Kidney (tissue), 14 donors: ENCODE measurements around the gene TMEM132A. TPM values are rescaled to one million over a fixed set of nuclear protein-coding genes. Genes with fewer than 3 reads are reported as not detected.
A peak's percentile ranks its signal among the peaks of the same experiment; 100 is the strongest.

ENCODE experiments used
- DNase-seq, 5 donors: peaks; one replicate each; pipeline ENCODE4 v3.0.0-alpha.2; 2013 to 2020
- FAIRE-seq: peaks from 2 replicates; lab custom pipeline; 2012; peaks lifted over from hg19 to GRCh38; lab: Jason Lieb, UNC
- H3K27ac ChIP-seq, 2 donors: one replicate each; pipeline ENCODE4 v1.7.0; 2013; ENCODE audit warnings: low read depth in 2 of 2, low read length in 2 of 2, inconsistent platforms in 1 of 2
- H3K27me3 ChIP-seq: one replicate; pipeline ENCODE4 v1.7.1; 2013; ENCODE audit warnings: low read length, inconsistent platforms; ENCODE audit not compliant: control insufficient read depth, insufficient read depth
- H3K36me3 ChIP-seq, 3 donors: one replicate each; pipeline versions ENCODE4 v1.7.0 to v1.7.1; 2013; ENCODE audit warnings: low read length in 3 of 3, control low read depth in 1 of 3, inconsistent platforms in 1 of 3; ENCODE audit not compliant: insufficient read depth in 3 of 3, control insufficient read depth in 2 of 3
- H3K4me1 ChIP-seq, 3 donors: one replicate each; pipeline versions ENCODE4 v1.7.0 to v1.7.1; 2013; ENCODE audit warnings: low read length in 3 of 3, inconsistent platforms in 1 of 3, low read depth in 1 of 3; ENCODE audit not compliant: control insufficient read depth in 2 of 3, insufficient read depth in 2 of 3
- H3K4me3 ChIP-seq, 3 donors: one replicate each; pipeline versions ENCODE4 v1.7.0 to v1.8.1; 2013; ENCODE audit warnings: low read length in 3 of 3, control low read depth in 1 of 3, inconsistent platforms in 1 of 3
- H3K9ac ChIP-seq, 3 donors: one replicate each; pipeline versions ENCODE4 v1.7.0 to v1.7.1; 2013; ENCODE audit warnings: low read length in 3 of 3, control low read depth in 1 of 3, inconsistent platforms in 1 of 3
- H3K9me3 ChIP-seq, 3 donors: one replicate each; pipeline versions ENCODE4 v1.7.0 to v1.7.1; 2013; ENCODE audit warnings: low read length in 3 of 3, control low read depth in 1 of 3, inconsistent platforms in 1 of 3; ENCODE audit not compliant: control insufficient read depth in 2 of 3, insufficient read depth in 1 of 3
- intact Hi-C: fragments of 100-400 bp; cut with DNase I; formaldehyde crosslinking; loops from one replicate; pipeline ENCODE4 v1.11.1; 2022
- polyA plus RNA-seq: library from polyadenylated mRNA; stranded (reverse); fragments of 350-450 nt; fragmentation: Illumina TruSeq; extraction: RNeasy Lipid Tissue Mini Kit (QIAGEN cat#74804); gene quantifications from one replicate; pipeline ENCODE4 v1.2.3, GENCODE V29; 2014; ENCODE audit warnings: low read depth, low replicate concordance; ENCODE audit not compliant: insufficient read depth
- total RNA-seq: library from RNA; stranded (reverse); fragmentation: NEBNext Ultra II Directional; extraction: Animal tissue kit (Norgen Biotek cat#: 25700); gene quantifications from one replicate; pipeline ENCODE4 v1.2.1, GENCODE V29; 2021
- TF ChIP-seq, protein P1 (sequence below): IDR thresholded peaks from 3 replicates; pipeline ENCODE4 v1.5.1; 2012; ENCODE audit warnings: mild to moderate bottlenecking, moderate library complexity, borderline replicate concordance; ENCODE audit not compliant: insufficient read depth; ENCODE audit errors: extremely low read depth
- donor health status: control.
- donor health status: control.
- donor health status: control.
- donor health status: control.
- donor health status: control.
- donor health status: DM: yes; HTN: yes; CAD: no.
- donor health status: Normal renal cell carcinoma (clear cell type).

The TMEM132A gene
- total and polyA plus RNA-seq, 2 donors from 2014 or later = 17.2 to 19.1 TPM

DNA sequence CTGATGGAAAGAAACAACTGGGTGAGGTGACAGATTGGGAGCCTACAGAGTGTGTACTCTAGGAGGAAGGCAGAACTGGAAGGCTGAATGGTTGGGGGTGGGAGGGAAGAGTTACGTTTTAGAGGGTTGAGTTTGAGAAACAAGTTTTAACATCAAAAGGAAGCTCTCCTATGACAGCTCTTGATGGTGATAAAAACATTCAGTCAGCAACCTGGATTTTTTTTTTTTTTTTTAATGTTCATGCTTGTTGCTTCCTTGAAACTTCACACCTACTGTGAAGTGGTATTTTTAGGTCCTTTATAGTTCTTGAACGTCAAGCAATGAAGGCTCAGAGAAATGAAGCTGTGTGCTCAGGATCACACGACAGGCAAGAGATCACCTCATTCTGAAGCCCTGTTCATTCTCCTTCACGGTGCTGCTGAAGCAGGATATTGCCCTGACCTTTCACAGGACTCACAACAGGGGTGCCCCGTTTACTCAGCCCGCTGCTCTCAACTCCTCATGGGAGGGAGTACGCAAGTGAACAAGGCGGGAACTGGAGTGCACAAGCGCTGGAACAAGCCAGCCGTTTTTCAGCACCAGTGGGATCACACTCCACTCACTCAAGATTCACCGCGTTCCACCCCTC, 11.9 kb upstream of the TMEM132A start:
- H3K9ac ChIP-seq = no peak overlapping the region
- no peaks in the 10 kb centered on the region for H3K27me3 ChIP-seq
- DNase-seq (peak in 1 of 5 donors; percentile 28), FAIRE-seq (no peak)
- intact Hi-C loops = no loop called here
- H3K9me3 ChIP-seq = no peaks in the 10 kb centered on the region
- no peak overlapping the region for H3K27ac ChIP-seq
- H3K36me3 ChIP-seq = no peaks in the 10 kb centered on the region
- H3K4me1 ChIP-seq = peaks cover 3 to 18% (median 6%) of the 10 kb centered on the region in 3 donors
- H3K4me3 ChIP-seq = no peak overlapping the region
- TF ChIP-seq, protein P1, sequence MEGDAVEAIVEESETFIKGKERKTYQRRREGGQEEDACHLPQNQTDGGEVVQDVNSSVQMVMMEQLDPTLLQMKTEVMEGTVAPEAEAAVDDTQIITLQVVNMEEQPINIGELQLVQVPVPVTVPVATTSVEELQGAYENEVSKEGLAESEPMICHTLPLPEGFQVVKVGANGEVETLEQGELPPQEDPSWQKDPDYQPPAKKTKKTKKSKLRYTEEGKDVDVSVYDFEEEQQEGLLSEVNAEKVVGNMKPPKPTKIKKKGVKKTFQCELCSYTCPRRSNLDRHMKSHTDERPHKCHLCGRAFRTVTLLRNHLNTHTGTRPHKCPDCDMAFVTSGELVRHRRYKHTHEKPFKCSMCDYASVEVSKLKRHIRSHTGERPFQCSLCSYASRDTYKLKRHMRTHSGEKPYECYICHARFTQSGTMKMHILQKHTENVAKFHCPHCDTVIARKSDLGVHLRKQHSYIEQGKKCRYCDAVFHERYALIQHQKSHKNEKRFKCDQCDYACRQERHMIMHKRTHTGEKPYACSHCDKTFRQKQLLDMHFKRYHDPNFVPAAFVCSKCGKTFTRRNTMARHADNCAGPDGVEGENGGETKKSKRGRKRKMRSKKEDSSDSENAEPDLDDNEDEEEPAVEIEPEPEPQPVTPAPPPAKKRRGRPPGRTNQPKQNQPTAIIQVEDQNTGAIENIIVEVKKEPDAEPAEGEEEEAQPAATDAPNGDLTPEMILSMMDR = no peak

DNA sequence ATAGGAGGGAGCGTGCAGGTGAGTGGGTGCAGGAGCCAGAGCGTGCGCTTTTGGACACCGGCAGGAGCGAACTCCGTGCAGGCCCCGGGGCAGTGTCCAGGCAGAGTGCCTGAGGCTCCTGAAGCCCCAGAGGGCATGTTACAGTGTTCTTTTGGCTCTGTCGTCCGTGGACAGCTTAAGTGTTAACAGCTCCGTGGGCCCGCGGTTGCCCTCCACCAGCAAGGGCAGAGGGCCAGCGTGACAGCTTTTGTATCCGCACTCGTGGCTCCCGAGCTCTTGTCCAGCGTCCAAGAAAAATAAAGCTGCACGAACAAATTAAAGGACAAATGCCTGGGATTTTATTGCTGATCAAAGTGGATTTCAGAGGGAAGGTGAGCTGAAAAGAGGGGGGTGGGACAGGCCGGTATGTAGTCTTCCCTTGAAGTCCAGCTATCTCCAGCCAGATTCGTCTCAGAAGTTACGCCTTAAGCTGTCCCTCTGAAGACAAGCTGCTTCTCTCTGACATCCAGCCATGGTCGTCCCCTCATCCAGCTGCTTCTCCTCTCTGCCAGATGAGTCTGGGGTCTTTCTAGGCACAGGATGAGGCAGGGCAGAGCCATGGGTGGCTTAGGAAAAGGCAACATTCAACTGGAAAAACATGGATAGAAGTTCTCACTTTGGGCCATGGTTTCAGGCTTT, 11.3 kb upstream of the TMEM132A start:
- FAIRE-seq = no peak
- peak overlapping the region; percentile 95 to 98 for H3K27ac ChIP-seq
- TF ChIP-seq, protein P1 = no peak
- H3K36me3 ChIP-seq = no peaks in the 10 kb centered on the region
- H3K27me3 ChIP-seq = no peaks in the 10 kb centered on the region
- peak overlapping the region in 1 of 3 donors; percentile 92 for H3K9ac ChIP-seq
- intact Hi-C loops = no loop called here
- H3K4me3 ChIP-seq = peak overlapping the region in 2 of 3 donors; percentile 90 to 94
- peak in 2 of 5 donors; percentile 12 to 44 for DNase-seq
- no peaks in the 10 kb centered on the region for H3K9me3 ChIP-seq
- peaks cover 3 to 18% (median 6%) of the 10 kb centered on the region in 3 donors for H3K4me1 ChIP-seq

DNA sequence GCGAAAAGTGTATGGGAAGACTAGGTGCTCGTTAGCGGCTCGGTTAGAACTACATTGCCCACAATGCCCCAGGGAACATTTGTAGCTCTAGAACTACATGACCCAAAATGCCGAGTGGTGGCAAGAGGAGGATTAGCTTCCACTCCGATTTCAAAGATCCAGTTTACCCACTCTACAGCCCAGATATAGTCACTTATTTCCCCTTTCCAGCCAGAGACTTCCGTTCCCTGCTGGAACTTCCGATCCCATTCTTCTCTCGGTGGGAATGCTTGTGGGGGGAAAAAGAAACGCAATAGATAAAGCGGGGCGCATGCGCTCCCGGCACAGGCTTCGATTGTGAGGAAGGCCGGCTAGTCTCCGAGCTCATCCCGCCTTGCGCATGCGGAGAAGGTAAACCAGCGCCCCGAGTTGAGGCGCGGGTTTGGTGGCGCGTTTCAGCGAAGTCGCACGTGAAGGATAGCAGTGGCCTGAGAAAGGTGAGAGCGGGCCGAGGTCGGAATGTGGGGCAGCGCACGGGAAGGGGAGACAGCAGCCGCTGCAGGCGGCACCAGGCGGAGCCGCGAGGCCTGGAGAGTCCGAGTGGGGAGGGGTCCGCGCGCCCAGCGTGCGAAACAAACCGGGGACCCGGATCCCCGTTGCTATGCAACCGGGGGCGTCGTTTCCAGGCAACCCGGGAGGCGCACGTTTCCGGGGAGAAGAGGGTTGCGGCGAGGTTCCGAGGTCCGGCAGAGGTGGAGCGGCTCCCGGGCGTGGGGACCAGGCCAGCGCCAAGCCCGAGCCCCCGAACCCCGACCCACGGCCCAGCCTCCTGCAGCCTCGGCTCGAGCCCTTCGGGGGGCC, 10.2 kb upstream of the TMEM132A start, which contains the start of gene TMEM109:
TSS of gene TMEM109 (plus strand) at position 366 of the 840 bp plus-strand sequence. CDS start 5,536 bp downstream, outside the sequence.
- Histone ChIP-seq H3K9me3 (no peaks in the 10 kb centered on the region), H3K27ac (peak within 1 kb of the TSS; percentile 95 to 98), H3K4me1 (peaks cover 3 to 18% (median 6%) of the 10 kb centered on the region in 3 donors), H3K9ac (peak within 1 kb of the TSS; percentile 91 to 92 (median 92)), H3K4me3 (peak within 1 kb of the TSS; percentile 90 to 95 (median 94)), H3K27me3 (no peaks in the 10 kb centered on the region), H3K36me3 (no peaks in the 10 kb centered on the region)
- intact Hi-C loops = no loop called here
- DNase-seq (peak; percentile 90 to 96 (median 95)), FAIRE-seq (no peak)
- TF ChIP-seq, protein P1 = no peak
